ACC112 (cell line): ENCODE results near the gene SDHC.

ENCODE experiments used
- H2AFZ ChIP-seq: fragments of 200-600 bp; sonication (generic); one replicate; pipeline ENCODE4 v1.6.0; 2017; ENCODE audit warnings: antibody characterized with exemption, low read length; ENCODE audit not compliant: unreplicated experiment
- H3K27ac ChIP-seq: fragments of 200-600 bp; sonication (generic); 2 replicates; pipeline ENCODE4 v1.5.1; 2014; ENCODE audit warnings: low read depth, mild to moderate bottlenecking, antibody characterized with exemption, low read length, moderate library complexity
- H3K27me3 ChIP-seq: fragments of 200-600 bp; sonication (generic); 2 replicates; pipeline ENCODE4 v1.6.1; 2014; ENCODE audit warnings: mild to moderate bottlenecking, antibody characterized with exemption, low read length, moderate library complexity, mixed read lengths; ENCODE audit not compliant: insufficient read depth
- H3K36me3 ChIP-seq: fragments of 200-600 bp; sonication (generic); 2 replicates; pipeline ENCODE4 v1.6.1; 2016; ENCODE audit warnings: mild to moderate bottlenecking, antibody characterized with exemption, low read length, moderate library complexity, mixed read lengths; ENCODE audit not compliant: insufficient read depth
- H3K4me1 ChIP-seq: fragments of 200-600 bp; sonication (generic); one replicate; pipeline ENCODE4 v1.6.1; 2016; ENCODE audit warnings: low read length, mixed read lengths; ENCODE audit not compliant: insufficient read depth, unreplicated experiment, control insufficient read depth
- H3K4me3 ChIP-seq: fragments of 200-600 bp; sonication (generic); 2 replicates; pipeline ENCODE4 v1.5.1; 2014; ENCODE audit warnings: mild to moderate bottlenecking, low read depth, low read length
- H3K79me2 ChIP-seq: fragments of 200-600 bp; sonication (generic); one replicate; pipeline ENCODE4 v1.6.0; 2016; ENCODE audit warnings: low read length; ENCODE audit not compliant: control insufficient read depth, unreplicated experiment, insufficient read depth

The SDHC gene

DNA sequence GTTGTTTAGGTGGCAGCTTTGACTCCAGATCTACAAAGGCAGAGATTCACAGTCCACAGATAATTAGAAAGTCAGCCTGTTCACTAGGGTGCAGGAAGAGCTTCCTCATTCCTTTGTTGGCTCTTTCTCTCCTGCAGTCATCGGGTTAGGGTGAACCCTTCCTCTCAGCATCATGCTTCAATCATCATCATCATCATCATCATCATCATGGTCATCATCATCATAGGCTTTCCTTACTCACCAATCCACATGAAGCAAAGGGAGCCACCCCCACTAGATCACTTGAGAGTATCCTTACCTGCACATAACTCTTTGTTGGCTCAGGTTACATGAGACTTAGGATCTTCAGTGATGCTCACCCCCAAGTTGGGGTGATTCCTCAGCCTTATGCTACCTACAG, 23.4 kb upstream of the SDHC start:
- Histone ChIP-seq H3K27me3 (no peaks in the 10 kb centered on the region), H3K36me3 (no peaks in the 10 kb centered on the region), H3K4me1 (no peaks in the 10 kb centered on the region), H2AFZ (no peak overlapping the region), H3K79me2 (no peaks in the 10 kb centered on the region), H3K27ac (no peak overlapping the region), H3K4me3 (no peak overlapping the region)

DNA sequence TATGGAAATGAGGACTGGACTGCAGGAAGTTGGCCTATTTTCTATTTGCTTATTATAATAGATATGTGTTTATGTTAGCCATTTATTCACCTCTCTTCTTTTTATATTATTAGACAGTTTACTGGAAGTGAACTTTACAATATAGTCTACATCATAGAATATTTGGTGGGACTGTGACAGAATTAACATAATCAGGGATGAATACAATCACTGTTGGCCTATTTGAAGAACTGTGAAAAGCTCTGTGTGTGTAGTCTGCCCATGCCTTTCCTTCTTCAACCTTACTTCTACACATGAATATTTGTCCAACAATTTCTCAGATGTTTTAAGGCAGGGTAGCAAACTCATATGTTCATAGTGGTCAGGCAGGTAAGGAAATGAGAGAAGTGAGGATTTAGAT, 16.8 kb upstream of the SDHC start:
- H3K79me2 ChIP-seq = no peaks in the 10 kb centered on the region
- H3K4me3 ChIP-seq = no peak overlapping the region
- H3K4me1 ChIP-seq = no peaks in the 10 kb centered on the region
- no peaks in the 10 kb centered on the region for H3K27me3 ChIP-seq
- H2AFZ ChIP-seq = no peak overlapping the region
- no peak overlapping the region for H3K27ac ChIP-seq
- H3K36me3 ChIP-seq = no peaks in the 10 kb centered on the region

DNA sequence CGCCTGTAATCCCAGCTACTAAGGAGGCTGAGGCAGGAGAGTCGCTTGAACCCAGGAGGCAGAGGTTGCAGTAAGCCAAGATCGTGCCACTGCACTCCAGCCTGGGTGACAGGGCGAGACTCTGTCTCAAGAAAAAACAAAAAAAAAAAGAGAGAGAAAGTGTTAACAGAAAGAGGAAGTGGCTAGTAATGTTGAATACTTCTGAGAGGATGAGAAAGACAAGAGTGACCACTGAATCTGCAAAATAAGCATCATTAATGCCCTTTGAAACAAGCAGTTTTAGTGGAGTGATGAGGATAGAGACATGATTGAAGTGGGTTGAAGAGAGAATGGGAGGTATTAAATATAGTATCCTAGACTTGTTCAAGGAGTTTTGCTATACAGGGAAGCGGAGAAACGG, 16.1 kb upstream of the SDHC start:
- no peaks in the 10 kb centered on the region for H3K79me2 ChIP-seq
- no peak overlapping the region for H2AFZ ChIP-seq
- H3K4me1 ChIP-seq = no peaks in the 10 kb centered on the region
- no peaks in the 10 kb centered on the region for H3K27me3 ChIP-seq
- no peak overlapping the region for H3K4me3 ChIP-seq
- H3K27ac ChIP-seq = no peak overlapping the region
- H3K36me3 ChIP-seq = no peaks in the 10 kb centered on the region

DNA sequence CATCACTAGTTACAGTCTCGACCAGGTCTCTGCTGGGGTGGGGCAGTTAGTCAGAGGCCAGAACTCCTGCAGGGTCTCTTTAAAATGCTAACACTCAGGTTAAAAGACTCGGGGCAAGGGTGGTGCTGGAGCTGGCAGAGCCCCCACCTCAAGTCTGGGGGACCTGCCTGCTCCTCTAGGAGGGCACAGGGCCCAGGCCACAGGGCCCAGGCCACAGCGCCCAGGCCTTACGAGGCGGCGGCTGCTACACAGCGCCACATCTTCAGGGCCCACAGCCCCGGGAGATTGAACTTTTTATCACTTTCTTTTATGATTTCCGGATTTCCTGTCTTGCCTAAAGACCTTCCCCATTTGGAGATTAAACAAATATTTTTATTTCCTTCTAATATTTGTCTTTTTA, 14.8 kb upstream of the SDHC start:
- peaks cover 3% of the 10 kb centered on the region for H3K79me2 ChIP-seq
- H3K4me1 ChIP-seq = peaks cover 7% of the 10 kb centered on the region
- H3K27me3 ChIP-seq = no peaks in the 10 kb centered on the region
- no peak overlapping the region for H3K27ac ChIP-seq
- H3K4me3 ChIP-seq = no peak overlapping the region
- H3K36me3 ChIP-seq = no peaks in the 10 kb centered on the region
- H2AFZ ChIP-seq = no peak overlapping the region

DNA sequence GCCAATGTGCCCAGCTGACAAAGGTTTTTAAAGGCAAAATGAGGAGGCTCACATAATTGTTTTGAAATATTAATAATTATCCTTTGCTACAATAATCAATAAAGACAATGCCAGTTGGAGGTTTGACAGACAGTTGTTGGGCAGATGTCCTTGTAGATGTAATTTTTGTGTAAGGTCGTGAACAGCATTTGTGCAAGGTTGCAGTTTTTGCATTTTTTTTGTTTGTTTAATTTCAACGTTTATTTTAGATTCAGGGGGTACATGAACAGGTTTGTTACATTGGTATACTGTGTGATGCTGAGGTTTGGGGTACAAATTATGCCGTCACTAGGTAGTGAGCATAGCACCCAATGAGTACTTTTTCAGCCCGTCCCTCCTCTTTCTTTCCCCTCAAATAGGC, 13.7 kb upstream of the SDHC start:
- H3K36me3 ChIP-seq = no peaks in the 10 kb centered on the region
- H3K27ac ChIP-seq = no peak overlapping the region
- H3K4me3 ChIP-seq = no peak overlapping the region
- H3K79me2 ChIP-seq = peaks cover 8% of the 10 kb centered on the region
- H2AFZ ChIP-seq = no peak overlapping the region
- H3K27me3 ChIP-seq = no peaks in the 10 kb centered on the region
- H3K4me1 ChIP-seq = peaks cover 17% of the 10 kb centered on the region

DNA sequence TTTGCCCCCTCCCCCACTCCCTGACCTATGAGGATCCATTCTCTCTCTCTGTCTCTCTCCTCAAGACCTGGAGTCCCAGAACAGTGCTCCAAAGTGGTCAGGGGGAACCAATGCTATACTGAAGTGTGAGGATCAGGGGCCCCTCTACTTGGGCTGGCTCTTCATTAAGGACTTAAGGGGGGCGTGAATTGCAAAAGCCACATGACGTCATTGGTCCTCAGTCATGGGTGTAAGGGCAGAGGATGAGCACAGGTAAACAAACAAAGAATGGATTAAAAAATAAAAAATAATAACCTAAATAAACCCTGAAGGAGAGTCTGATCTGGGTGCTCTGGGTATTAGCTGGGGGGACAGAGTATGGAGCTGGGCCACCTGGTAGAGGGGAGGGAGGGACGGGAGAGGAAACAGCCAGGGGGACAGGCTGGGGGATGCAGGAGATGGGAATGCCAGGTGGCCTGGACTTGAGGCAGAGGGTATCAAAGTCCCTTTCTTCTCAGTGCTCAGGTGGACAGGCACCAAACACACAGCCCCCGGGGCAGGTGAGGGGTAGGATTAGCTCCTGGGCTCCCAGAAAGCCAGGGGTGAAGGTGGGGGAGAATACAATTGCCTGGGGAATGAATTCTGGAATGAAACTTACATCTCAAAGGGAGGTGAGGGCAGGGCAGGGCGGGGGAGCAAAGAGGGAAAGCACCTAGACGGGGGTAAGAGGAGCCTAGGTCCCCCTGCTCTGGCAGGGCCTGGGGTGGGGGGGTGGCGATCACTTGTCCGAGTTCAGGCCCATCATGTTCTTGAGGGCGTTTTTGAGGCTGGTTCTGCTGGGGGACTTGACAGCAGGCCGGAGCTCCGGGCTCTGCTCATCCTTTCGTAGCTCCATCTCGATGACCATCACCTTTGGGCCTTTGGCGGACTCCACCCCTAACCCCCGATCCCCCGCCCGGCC, 9.0 kb upstream of the SDHC start:
- no peaks in the 10 kb centered on the region for H3K36me3 ChIP-seq
- peaks cover 45% of the 10 kb centered on the region for H3K4me1 ChIP-seq
- H3K4me3 ChIP-seq = peak overlapping the region; percentile 84
- H3K27me3 ChIP-seq = no peaks in the 10 kb centered on the region
- no peak overlapping the region for H3K27ac ChIP-seq
- H2AFZ ChIP-seq = peak overlapping the region; percentile 11
- peaks cover 12% of the 10 kb centered on the region for H3K79me2 ChIP-seq

DNA sequence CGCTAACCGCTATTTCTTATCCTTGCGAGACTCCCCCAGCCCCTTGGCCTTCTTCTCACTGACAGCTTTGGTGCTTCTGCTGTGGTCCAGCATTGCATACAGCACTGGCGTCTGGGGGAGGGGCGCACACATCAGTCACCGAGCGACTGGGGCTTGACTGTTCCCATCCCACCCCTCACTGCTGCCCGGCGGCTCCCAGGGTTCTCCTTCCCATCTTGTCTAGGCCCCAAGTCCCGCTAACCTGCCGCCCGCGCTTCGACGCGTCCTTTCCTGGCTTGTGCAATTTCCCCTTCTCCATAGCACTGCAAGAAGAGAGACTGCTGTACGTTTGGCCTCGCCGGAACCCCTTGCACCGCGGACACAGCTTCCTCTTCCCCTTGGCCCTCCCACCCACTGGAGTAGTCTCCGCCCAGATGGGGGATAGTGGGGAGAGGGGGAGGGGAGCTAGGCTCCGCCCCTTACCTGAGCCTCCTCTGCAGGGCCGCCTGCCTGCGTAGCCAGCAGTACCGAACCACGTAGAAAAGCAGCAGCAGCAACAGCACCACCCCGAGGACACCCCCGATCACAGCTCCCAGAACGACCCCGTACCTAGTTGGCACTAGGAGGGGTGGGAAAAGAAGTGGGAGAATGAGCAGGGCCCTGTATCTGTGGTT, 8.2 kb upstream of the SDHC start:
- Histone ChIP-seq H3K27me3 (no peaks in the 10 kb centered on the region), H3K36me3 (no peaks in the 10 kb centered on the region), H3K4me1 (peaks cover 45% of the 10 kb centered on the region), H2AFZ (peak overlapping the region; percentile 11), H3K4me3 (peak overlapping the region; percentile 84), H3K79me2 (peaks cover 12% of the 10 kb centered on the region), H3K27ac (peak overlapping the region; percentile 67; the same call in 1 of the 2 replicates)

DNA sequence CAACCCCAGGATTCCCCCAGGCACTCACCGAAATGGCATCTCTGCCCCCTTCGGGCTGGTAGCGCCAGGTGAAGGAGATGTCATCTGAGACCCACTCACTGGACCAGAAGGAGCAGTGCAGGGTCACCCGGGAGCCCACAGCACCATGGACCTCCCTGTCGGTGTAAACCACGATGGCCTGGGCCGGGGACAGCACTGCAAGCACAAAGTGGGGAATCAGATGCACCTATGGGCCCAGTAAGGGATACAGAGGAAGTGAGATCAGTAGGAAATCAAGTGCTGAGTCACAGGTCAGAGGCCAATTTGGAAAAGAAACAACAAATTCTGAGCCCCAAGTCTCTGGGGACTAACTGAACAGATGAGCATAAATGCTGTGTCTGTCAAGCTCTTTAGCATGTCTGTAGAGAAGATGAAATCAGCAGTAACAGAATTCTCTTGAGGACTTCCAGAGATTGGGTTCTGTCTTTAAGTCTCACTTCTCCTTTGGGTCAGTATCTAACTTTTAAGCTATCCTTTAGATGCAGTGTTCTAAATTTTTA, 6.9 kb upstream of the SDHC start:
- H3K79me2 ChIP-seq = peaks cover 12% of the 10 kb centered on the region
- H3K4me3 ChIP-seq = peak overlapping the region; percentile 84
- H3K27me3 ChIP-seq = no peaks in the 10 kb centered on the region
- H3K27ac ChIP-seq = peak overlapping the region; percentile 67
- peaks cover 45% of the 10 kb centered on the region for H3K4me1 ChIP-seq
- H2AFZ ChIP-seq = no peak overlapping the region
- H3K36me3 ChIP-seq = no peaks in the 10 kb centered on the region

DNA sequence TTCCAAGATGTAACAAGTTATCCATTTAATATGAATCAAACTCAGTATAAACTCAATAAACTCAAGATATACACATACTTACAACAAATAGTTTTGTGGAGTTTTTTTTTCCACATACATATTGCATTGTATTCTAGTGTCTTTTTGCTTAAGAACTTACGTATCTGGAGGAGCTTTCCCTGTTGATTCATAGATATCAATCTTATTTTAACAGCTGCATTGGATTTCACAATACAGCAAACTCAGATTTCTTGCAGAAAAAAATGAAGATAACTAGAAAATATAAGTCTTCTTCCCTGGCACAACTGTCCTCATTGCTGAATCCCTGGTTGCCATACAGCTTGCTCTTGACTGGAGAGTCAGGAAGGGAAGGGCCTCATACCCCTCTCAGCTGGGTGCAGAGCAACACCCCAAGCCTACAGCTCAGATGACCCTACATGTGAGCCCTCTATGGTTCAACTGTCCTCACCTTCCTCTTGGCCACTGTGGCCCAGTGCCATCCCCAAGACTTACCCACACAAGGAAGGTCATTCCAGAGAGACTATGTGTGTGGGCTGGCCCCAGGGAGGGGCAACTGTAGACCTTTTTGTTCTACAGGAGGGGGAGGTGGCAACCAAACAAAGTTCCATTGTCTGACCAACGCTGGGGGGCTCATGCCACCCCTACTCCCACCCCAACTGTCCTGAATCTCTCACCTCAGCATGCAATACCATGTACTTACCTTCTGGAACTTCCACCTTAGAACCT, 6.1 kb upstream of the SDHC start:
- Histone ChIP-seq H3K36me3 (no peaks in the 10 kb centered on the region), H3K4me3 (peak overlapping the region; percentile 4; the same call in 1 of the 2 replicates), H3K4me1 (peaks cover 45% of the 10 kb centered on the region), H2AFZ (peak overlapping the region; percentile 2), H3K27me3 (no peaks in the 10 kb centered on the region), H3K27ac (peak overlapping the region; percentile 67), H3K79me2 (peaks cover 12% of the 10 kb centered on the region)

DNA sequence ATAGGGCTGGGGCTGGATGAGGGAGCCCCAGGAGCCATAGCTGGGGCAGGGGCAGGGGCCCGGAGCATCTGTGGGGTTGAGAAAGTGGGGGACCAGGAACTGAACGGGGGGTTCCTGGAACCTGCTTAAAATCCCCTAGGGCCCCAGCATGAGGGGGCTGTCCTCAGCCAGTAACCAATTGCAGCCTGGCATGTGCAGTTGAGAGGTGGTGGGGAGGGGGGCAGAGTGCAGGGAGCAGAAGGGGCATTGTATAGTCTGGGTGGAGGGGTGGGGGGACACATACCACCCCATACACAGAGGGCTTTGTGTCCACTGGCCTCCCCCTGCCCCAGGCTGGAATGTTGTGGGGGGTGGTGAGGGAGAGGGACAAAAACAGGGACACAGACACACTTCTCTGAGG, 4.3 kb upstream of the SDHC start, which contains the start of gene MPZ:
MPZ (minus strand) TSS at position 101 of the 400 bp plus-strand sequence; CDS start at position 38, 63 bp downstream.
- Histone ChIP-seq H2AFZ (no peak within 1 kb of the TSS), H3K79me2 (peaks cover 13% of the 10 kb centered on the region), H3K36me3 (no peaks in the 10 kb centered on the region), H3K27me3 (no peaks in the 10 kb centered on the region), H3K27ac (no peak within 1 kb of the TSS), H3K4me1 (peaks cover 37% of the 10 kb centered on the region), H3K4me3 (no peak within 1 kb of the TSS)
